Activated T-cell treated with anti-CD3 and anti-CD28 coated beads for 4 hours (primary cell): ENCODE measurements around the gene SSR2.
A peak's percentile ranks its signal among the peaks of the same experiment; 100 is the strongest.
"Not testable (repeated sequence)": the region's sequence is repeated elsewhere in the genome, so short reads cannot be mapped to it uniquely, and the experiment has no call there.

Experiments
- DNase-seq: peaks from one replicate; pipeline ENCODE4 v3.0.0-alpha.2; 2020

SSR2 gene

GRCh38 chr1:155990005-155990739 is 30.6 kb downstream of the SSR2 start:
- no peak for DNase-seq

- peak; percentile 67 for DNase-seq
These were observed 31.3 kb downstream of the SSR2 start for GRCh38 chr1:155989242-155990004.

- DNase-seq = not testable (repeated sequence)
These were observed 35.7 kb downstream of the SSR2 start for GRCh38 chr1:155984903-155985645.

- no peak for DNase-seq
These were observed 36.4 kb downstream of the SSR2 start for GRCh38 chr1:155984341-155984740.

- DNase-seq = no peak
These were observed 37.3 kb downstream of the SSR2 start for GRCh38 chr1:155983191-155984024.

- no peak for DNase-seq
These were observed 38.6 kb downstream of the SSR2 start for GRCh38 chr1:155982106-155982505.

DNA sequence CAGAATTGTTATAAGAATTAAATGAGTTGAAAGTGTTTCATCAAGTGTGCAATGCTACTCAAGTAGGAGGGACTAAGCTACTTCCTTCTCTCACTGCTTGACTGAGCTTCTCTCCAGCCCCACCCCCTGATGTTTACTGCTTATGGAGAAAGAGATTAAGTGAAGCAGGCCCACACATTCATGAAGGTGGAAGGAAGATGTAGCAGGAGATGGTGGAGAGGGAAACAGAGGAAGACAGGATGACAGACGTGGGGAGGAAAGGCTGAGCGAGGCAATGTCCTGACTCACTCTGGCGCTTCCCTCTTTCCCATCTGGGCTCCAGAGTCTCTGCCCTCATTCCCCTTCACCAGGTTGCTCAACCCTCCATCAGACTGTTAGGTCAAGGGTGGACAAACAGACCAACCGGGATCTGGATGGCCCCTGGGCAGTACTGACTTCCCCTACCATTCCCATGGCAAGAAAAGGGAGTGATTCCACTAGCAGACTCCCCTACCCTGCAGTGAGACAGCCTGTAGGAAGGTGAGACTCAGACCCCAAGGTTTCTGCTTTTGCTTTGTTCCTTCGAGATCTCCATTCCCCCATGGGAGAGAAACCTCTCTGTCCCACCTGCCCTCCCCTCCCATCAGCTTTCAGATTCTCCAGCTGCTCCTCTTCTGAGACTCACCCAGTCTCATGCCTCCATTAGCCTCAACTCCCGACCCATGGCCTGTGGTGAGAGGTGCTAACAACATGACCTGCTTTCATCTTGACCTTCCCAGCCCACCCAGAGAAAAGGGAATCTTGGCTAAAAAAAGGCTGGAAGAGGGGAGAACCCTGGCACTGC is 39.3 kb downstream of the SSR2 start:
- no peak for DNase-seq

DNA sequence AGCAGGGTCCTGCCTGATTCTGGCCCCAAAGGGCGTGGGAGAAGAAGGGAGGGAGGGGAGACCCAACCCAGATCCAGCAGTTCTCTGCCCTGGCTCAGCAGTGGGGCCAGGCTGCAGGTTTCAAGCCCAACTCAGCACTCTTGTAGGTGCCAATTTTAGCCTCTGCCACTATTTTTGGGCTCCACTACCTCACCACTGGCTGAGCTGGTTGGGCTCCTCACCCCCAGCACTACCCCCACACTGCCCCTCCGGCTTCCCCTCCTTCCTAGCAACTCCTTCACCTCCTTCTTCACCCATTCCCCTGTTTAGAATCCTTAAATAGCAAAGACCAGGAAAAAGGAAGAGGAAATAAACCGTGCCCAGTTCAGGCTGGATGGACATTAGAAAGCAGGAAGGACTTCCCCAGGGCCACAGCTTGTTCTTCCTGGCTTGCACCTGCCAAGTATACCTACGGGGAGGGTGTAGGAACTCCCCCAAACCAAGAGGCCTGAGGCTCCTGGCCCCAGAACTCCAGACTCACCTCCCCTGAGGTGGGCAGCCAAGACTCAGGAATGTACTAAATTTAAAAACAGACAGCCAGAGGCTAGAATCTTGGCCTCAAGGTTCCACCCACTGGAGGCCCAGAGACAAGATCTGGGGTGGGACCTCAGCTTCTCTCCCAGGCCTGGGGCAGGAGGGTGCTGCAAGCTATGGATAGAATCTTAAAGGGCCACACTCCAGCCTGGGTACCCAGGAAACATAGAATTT is 41.0 kb downstream of the SSR2 start:
- DNase-seq = no peak

DNA sequence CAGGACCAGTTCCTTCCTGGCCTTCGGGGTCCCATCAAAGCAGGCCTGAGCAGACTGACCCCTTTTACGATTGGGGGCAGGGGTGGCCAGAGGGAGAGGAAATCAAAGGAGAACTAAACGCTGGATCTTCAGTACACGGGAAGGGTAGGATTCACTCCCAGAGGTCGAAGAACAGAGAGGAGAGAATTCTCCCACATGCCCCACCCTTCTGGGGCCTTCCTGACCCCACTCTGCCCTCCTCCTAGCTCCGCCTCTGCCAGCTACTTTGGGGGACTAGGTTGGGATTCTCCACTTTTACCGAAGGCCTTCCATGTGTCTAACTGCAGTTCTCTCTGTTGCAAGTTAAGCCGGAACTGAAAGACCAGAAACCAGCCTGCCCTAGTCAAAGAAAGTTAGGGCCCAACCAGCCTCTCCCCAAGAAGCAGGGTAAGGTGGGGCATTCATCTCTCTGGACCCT is 41.8 kb downstream of the SSR2 start:
- DNase-seq = no peak

GRCh38 chr1:155978325-155978972 is 42.3 kb downstream of the SSR2 start, which contains the start of gene ARHGEF2:
Gene ARHGEF2, minus strand, starts transcription at chr1:155978547. Its CDS starts 120 bp downstream, at chr1:155978427.
- peak; percentile 77 for DNase-seq

- DNase-seq = peak; percentile 74
These were observed 42.9 kb downstream of the SSR2 start for GRCh38 chr1:155977690-155978324.

DNA sequence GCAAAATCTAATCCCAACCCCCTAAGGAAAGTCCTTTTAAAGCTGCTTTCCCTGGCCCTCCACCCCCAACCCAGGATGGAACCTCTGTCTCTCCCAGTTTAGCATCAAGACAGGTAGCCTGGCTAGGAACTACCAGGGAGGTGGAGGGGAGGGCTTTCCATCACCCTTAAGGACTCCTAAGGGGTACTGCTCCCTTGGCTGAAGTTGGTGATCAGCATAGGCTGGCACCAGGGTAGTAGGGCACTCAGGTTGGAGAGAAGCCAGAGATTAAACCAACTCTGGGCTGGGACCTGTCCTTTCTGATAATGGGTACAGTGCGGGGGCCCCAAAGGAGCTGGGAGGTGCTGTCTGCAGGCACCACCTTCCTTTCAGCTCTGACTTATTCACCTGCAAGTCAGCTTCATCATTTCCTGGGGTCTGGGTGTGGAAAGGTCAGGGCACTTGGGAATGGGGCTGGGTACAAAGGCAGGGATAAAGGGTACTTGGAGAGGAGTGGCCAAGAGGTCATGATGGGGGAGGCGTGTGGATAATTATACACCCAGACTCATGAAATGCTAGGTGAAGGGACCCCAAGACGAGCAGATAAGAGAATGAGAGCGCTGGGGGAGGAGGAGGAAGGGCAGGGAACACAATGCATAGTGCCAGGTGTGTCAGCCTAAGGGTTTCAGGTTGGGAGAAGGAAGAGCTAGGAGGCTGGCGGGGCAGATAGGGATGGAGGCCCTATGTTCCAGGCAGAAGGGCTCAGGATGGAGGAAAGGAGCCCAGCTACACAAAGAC is 43.6 kb downstream of the SSR2 start:
- no peak for DNase-seq

GRCh38 chr1:155976062-155976912 is 44.5 kb downstream of the SSR2 start:
- peak; percentile 60 for DNase-seq

- no peak for DNase-seq
These were observed 45.2 kb downstream of the SSR2 start for GRCh38 chr1:155975375-155976061.

GRCh38 chr1:155974208-155975115 is 46.3 kb downstream of the SSR2 start:
- no peak for DNase-seq

DNA sequence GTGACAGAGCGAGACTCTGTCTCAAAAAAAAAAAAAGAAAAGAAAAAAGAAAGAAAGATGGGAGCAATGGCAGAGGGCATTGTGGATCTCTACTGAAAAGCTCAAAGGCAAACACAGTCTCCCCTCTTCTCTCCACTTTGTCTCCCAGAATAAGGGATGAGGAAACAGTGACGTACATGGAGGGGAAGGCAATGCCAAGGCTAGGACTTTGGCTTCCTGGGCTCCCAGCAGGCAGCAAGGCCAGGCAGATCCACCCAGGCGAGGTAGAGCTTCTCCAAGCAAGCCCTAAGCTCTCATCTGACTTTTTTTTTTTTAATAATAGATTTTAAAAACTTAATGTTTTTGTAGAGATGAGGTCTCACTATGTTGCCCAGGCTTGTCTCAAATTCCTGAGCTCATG is 47.0 kb downstream of the SSR2 start:
- DNase-seq = no peak
